IPS-20b (cell line): ENCODE data around the gene MRO.

Source experiments
- H3K27ac ChIP-seq: one replicate; pipeline ENCODE4 v1.5.1; 2013; ENCODE audit warnings: low read length
- H3K27me3 ChIP-seq: 2 replicates; pipeline ENCODE4 v1.6.1; 2013; ENCODE audit warnings: mild to moderate bottlenecking, low read length, inconsistent platforms; ENCODE audit not compliant: insufficient read depth
- H3K36me3 ChIP-seq: 2 replicates; pipeline ENCODE4 v1.6.1; 2013; ENCODE audit warnings: low read depth, mild to moderate bottlenecking, inconsistent platforms, low read length, moderate library complexity; ENCODE audit not compliant: insufficient read depth
- H3K4me1 ChIP-seq: 2 replicates; pipeline ENCODE4 v1.6.1; 2013; ENCODE audit warnings: mild to moderate bottlenecking, control low read depth, inconsistent platforms, low read length, moderate library complexity; ENCODE audit not compliant: insufficient read depth
- H3K4me3 ChIP-seq: 2 replicates; pipeline ENCODE4 v1.5.1; 2013; ENCODE audit warnings: mild to moderate bottlenecking, low read length, inconsistent platforms
- H3K9ac ChIP-seq: 2 replicates; pipeline ENCODE4 v1.6.1; 2013; ENCODE audit warnings: low read depth, mild to moderate bottlenecking, inconsistent platforms, low read length, moderate library complexity
- H3K9me3 ChIP-seq: 2 replicates; pipeline ENCODE4 v1.6.1; 2013; ENCODE audit warnings: mild to moderate bottlenecking, low read depth, low read length, inconsistent platforms; ENCODE audit not compliant: insufficient read depth

MRO gene

GRCh38 chr18:50812834-50813233 lies 7.0 kb downstream of the MRO start:
- Histone ChIP-seq H3K4me3 (no peak overlapping the region), H3K4me1 (peaks cover 9% of the 10 kb centered on the region; the same call in 1 of the 2 replicates), H3K36me3 (no peaks in the 10 kb centered on the region), H3K9me3 (no peaks in the 10 kb centered on the region), H3K9ac (no peak overlapping the region), H3K27me3 (no peaks in the 10 kb centered on the region), H3K27ac (no peak overlapping the region)

GRCh38 chr18:50807176-50807575 lies 12.6 kb downstream of the MRO start:
- Histone ChIP-seq H3K27ac (no peak overlapping the region), H3K4me3 (no peak overlapping the region), H3K9ac (no peak overlapping the region), H3K9me3 (no peaks in the 10 kb centered on the region), H3K27me3 (no peaks in the 10 kb centered on the region), H3K36me3 (no peaks in the 10 kb centered on the region), H3K4me1 (no peaks in the 10 kb centered on the region; the same call in 1 of the 2 replicates)

GRCh38 chr18:50806208-50806616 lies 13.6 kb downstream of the MRO start:
- no peak overlapping the region for H3K4me3 ChIP-seq
- H3K9me3 ChIP-seq, result no peaks in the 10 kb centered on the region
- peaks cover 4% of the 10 kb centered on the region; the same call in 1 of the 2 replicates for H3K4me1 ChIP-seq
- no peak overlapping the region for H3K9ac ChIP-seq
- H3K27me3 ChIP-seq, result no peaks in the 10 kb centered on the region
- H3K27ac ChIP-seq, result no peak overlapping the region
- H3K36me3 ChIP-seq, result no peaks in the 10 kb centered on the region

GRCh38 chr18:50805732-50806131 lies 14.1 kb downstream of the MRO start:
- Histone ChIP-seq H3K27me3 (no peaks in the 10 kb centered on the region), H3K27ac (no peak overlapping the region), H3K9ac (no peak overlapping the region), H3K9me3 (no peaks in the 10 kb centered on the region), H3K36me3 (no peaks in the 10 kb centered on the region), H3K4me1 (peaks cover 4% of the 10 kb centered on the region; the same call in 1 of the 2 replicates), H3K4me3 (no peak overlapping the region)

GRCh38 chr18:50803592-50803991 lies 16.2 kb downstream of the MRO start:
- H3K9ac ChIP-seq, result no peak overlapping the region
- H3K4me1 ChIP-seq, result peaks cover 4% of the 10 kb centered on the region; the same call in 1 of the 2 replicates
- no peak overlapping the region for H3K4me3 ChIP-seq
- no peaks in the 10 kb centered on the region for H3K27me3 ChIP-seq
- H3K27ac ChIP-seq, result no peak overlapping the region
- no peaks in the 10 kb centered on the region for H3K36me3 ChIP-seq
- H3K9me3 ChIP-seq, result no peaks in the 10 kb centered on the region

GRCh38 chr18:50802141-50802540 lies 17.7 kb downstream of the MRO start:
- no peaks in the 10 kb centered on the region for H3K9me3 ChIP-seq
- H3K9ac ChIP-seq, result no peak overlapping the region
- no peak overlapping the region for H3K27ac ChIP-seq
- no peaks in the 10 kb centered on the region for H3K27me3 ChIP-seq
- H3K4me3 ChIP-seq, result no peak overlapping the region
- peaks cover 4% of the 10 kb centered on the region; the same call in 1 of the 2 replicates for H3K4me1 ChIP-seq
- H3K36me3 ChIP-seq, result no peaks in the 10 kb centered on the region

- Histone ChIP-seq H3K27me3 (no peaks in the 10 kb centered on the region), H3K9me3 (no peaks in the 10 kb centered on the region), H3K4me1 (peaks cover 4% of the 10 kb centered on the region; the same call in 1 of the 2 replicates), H3K4me3 (no peak overlapping the region), H3K36me3 (no peaks in the 10 kb centered on the region), H3K27ac (no peak overlapping the region), H3K9ac (no peak overlapping the region)
Observed at GRCh38 chr18:50797142-50797541, 22.7 kb downstream of the MRO start.

GRCh38 chr18:50796495-50796894 lies 23.3 kb downstream of the MRO start:
- Histone ChIP-seq H3K27ac (no peak overlapping the region), H3K9ac (no peak overlapping the region), H3K27me3 (no peaks in the 10 kb centered on the region), H3K9me3 (no peaks in the 10 kb centered on the region), H3K4me3 (no peak overlapping the region), H3K36me3 (no peaks in the 10 kb centered on the region), H3K4me1 (peaks cover 3% of the 10 kb centered on the region; the same call in 1 of the 2 replicates)

GRCh38 chr18:50793641-50794565 lies 25.9 kb downstream of the MRO start:
- H3K36me3 ChIP-seq, result no peaks in the 10 kb centered on the region
- H3K9me3 ChIP-seq, result no peaks in the 10 kb centered on the region
- peaks cover 3% of the 10 kb centered on the region; the same call in 1 of the 2 replicates for H3K4me1 ChIP-seq
- no peak overlapping the region for H3K9ac ChIP-seq
- no peak overlapping the region for H3K4me3 ChIP-seq
- H3K27me3 ChIP-seq, result no peaks in the 10 kb centered on the region
- H3K27ac ChIP-seq, result no peak overlapping the region

- Histone ChIP-seq H3K9me3 (no peaks in the 10 kb centered on the region), H3K27ac (no peak overlapping the region), H3K36me3 (no peaks in the 10 kb centered on the region), H3K9ac (no peak overlapping the region), H3K4me3 (no peak overlapping the region), H3K4me1 (peaks cover 6% of the 10 kb centered on the region; the same call in 1 of the 2 replicates), H3K27me3 (no peaks in the 10 kb centered on the region)
Observed at GRCh38 chr18:50792885-50793284, 26.9 kb downstream of the MRO start.

GRCh38 chr18:50791599-50792438 lies 28.0 kb downstream of the MRO start:
- no peaks in the 10 kb centered on the region for H3K27me3 ChIP-seq
- no peaks in the 10 kb centered on the region for H3K9me3 ChIP-seq
- H3K27ac ChIP-seq, result no peak overlapping the region
- peaks cover 6% of the 10 kb centered on the region; the same call in 1 of the 2 replicates for H3K4me1 ChIP-seq
- no peak overlapping the region for H3K4me3 ChIP-seq
- no peaks in the 10 kb centered on the region for H3K36me3 ChIP-seq
- H3K9ac ChIP-seq, result no peak overlapping the region
